ENCODE measurements around the gene GTSE1. TPM values are rescaled to one million over a fixed set of nuclear protein-coding genes. Genes with fewer than 3 reads are reported as not detected.
A peak's percentile ranks its signal among the peaks of the same experiment; 100 is the strongest.

GTSE1 gene
- total and polyA plus RNA-seq, 2 of the 13 experiments (the other 11 are each of a cell fraction or from before 2014, with no cell fraction given) = 10.7 to 13.5 TPM

- TF ChIP-seq FOXO1 (CRISPR knock-in tag; IDR thresholded peaks at IDR 0.05) (no peak; the same call in 1 of the 2 replicates), SNAPC2 (CRISPR knock-in tag; IDR thresholded peaks at IDR 0.05) (peak; percentile 93), ZNF562 (CRISPR knock-in tag; IDR thresholded peaks at IDR 0.05; ENCODE audit: borderline replicate concordance) (peak; percentile 84; the same call in 1 of the 2 replicates), TEF (CRISPR knock-in tag; IDR thresholded peaks at IDR 0.05) (no peak), TOE1 (CRISPR knock-in tag; IDR thresholded peaks at IDR 0.05) (no peak), ATF4 (CRISPR knock-in tag; IDR thresholded peaks at IDR 0.05) (peak in 1 of 2 experiments; percentile 93; a peak in 2 of 4 replicates), SSRP1 (CRISPR knock-in tag; IDR thresholded peaks at IDR 0.05) (no peak), ZNF44 (CRISPR knock-in tag; IDR thresholded peaks at IDR 0.05) (no peak), PAXIP1 (CRISPR knock-in tag; conservative IDR thresholded peaks at IDR 0.05) (no peak), ZUFSP (CRISPR knock-in tag; IDR thresholded peaks at IDR 0.05; ENCODE audit: borderline replicate concordance) (no peak), USF2 (IDR thresholded peaks at IDR 0.05; ENCODE audit: low read depth, low read length) (no peak), USF2 (CRISPR knock-in tag; IDR thresholded peaks at IDR 0.05; ENCODE audit: borderline replicate concordance) (no peak), SNRNP70 (IDR thresholded peaks at IDR 0.05; ENCODE audit: low read depth, low read length) (no peak), MAFK (conservative IDR thresholded peaks at IDR 0.05 in 1 of 2, IDR thresholded peaks at IDR 0.05 in 1 of 2; ENCODE audit: low read length in 2 of 2) (no peak), ZNF577 (CRISPR knock-in tag; IDR thresholded peaks at IDR 0.05; ENCODE audit: borderline replicate concordance, low read depth) (no peak), SP4 (CRISPR knock-in tag; IDR thresholded peaks at IDR 0.05) (peak; percentile 26; the same call in 1 of the 2 replicates)
Measured at GRCh38 chr22:46296257-46297150, at the start of gene GTSE1 (continued).

All from HepG2 (cell line).